ENCODE results near the gene SH3RF1. TPM values are rescaled to one million over a fixed set of nuclear protein-coding genes. Genes with fewer than 3 reads are reported as not detected.
A peak's percentile ranks its signal among the peaks of the same experiment; 100 is the strongest.

Gene SH3RF1
- total RNA-seq, 3 donors from 2014 or later = 45.3 to 82.3 (median 65.5) TPM

- peaks cover 3% of the 10 kb centered on the region for H3K9me3 ChIP-seq
- no peak for DNase-seq
- no peak for ATAC-seq
- H3K4me1 ChIP-seq (ENCODE audit: low read depth) = peaks cover 5% of the 10 kb centered on the region
- intact Hi-C loops (cut with DNase I, micrococcal nuclease) = no loop called here
- no peaks in the 10 kb centered on the region for H3K36me3 ChIP-seq (ENCODE audit: low read depth)
- TF ChIP-seq, protein P1, sequence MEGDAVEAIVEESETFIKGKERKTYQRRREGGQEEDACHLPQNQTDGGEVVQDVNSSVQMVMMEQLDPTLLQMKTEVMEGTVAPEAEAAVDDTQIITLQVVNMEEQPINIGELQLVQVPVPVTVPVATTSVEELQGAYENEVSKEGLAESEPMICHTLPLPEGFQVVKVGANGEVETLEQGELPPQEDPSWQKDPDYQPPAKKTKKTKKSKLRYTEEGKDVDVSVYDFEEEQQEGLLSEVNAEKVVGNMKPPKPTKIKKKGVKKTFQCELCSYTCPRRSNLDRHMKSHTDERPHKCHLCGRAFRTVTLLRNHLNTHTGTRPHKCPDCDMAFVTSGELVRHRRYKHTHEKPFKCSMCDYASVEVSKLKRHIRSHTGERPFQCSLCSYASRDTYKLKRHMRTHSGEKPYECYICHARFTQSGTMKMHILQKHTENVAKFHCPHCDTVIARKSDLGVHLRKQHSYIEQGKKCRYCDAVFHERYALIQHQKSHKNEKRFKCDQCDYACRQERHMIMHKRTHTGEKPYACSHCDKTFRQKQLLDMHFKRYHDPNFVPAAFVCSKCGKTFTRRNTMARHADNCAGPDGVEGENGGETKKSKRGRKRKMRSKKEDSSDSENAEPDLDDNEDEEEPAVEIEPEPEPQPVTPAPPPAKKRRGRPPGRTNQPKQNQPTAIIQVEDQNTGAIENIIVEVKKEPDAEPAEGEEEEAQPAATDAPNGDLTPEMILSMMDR (IDR thresholded peaks at IDR 0.05) = no peak
- H3K4me3 ChIP-seq = no peak overlapping the region
Observed at GRCh38 chr4:169071747-169072146, 199.0 kb downstream of the SH3RF1 start.

DNA sequence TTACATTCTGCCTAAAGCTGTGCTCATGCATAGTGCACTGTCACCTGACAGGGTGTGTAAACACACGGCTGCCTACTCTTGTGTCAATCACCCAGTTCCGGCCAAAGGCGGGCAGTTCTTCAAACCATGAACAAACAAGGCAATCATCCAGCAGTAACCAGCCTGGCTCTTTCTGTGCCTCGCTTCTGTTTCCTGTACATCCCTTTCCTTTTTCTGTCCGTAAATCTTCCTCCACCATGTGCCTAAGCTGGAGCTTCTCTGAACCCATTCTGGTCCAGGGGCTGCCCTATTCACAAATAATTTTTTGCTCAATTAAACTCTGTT lies 199.9 kb downstream of the SH3RF1 start:
- TF ChIP-seq, protein P1 (IDR thresholded peaks at IDR 0.05) = no peak
- ATAC-seq = peak; percentile 93
- intact Hi-C loops (cut with DNase I, micrococcal nuclease) = no loop called here
- Histone ChIP-seq H3K36me3 (ENCODE audit: low read depth) (no peaks in the 10 kb centered on the region), H3K4me3 (no peak overlapping the region), H3K4me1 (ENCODE audit: low read depth) (peaks cover 5% of the 10 kb centered on the region), H3K9me3 (peaks cover 3% of the 10 kb centered on the region)
- peak; percentile 61 to 85 (median 71) for DNase-seq

DNA sequence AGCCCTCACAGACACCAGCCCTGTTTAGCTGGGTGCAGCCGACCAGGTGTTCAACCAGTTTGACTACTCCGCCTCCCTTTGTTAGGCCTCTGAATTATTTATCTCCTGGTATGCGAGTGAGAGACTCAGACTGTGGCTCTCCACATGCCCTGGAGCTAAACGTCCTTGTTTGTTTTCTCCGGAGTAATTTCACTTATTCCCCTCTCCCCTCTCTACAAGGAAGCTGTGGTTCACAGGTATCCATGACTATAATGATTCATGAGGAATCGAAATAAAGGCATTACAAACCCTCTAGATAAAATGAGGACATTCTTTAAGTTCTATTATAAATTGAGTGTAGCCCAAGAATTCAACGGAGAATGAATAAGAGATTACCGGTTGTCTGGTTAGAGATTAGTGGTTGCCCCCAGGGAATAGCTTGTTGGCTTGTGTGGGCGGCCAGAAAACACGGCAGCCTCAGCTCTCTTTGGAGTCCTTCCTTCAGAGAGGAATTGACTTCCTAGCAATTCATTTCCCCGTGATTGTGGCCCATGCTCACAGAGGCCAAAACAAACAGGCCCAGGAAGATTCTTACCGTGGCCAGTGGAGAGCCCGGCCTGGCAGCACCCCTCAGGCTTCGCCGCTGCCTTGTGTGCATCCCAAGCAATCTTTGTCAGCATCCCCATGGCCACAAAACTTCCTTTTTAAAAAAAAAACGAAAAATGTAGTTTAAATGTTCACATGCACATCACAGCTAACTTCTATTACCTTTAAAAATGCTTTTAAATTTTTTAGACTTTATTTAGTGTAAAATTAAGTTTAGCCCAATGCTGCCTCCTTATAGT lies 200.5 kb downstream of the SH3RF1 start:
- intact Hi-C loops (cut with DNase I, micrococcal nuclease) = no loop called here
- ATAC-seq = peak; percentile 94
- Histone ChIP-seq H3K9me3 (peaks cover 3% of the 10 kb centered on the region), H3K4me3 (no peak overlapping the region), H3K36me3 (ENCODE audit: low read depth) (no peaks in the 10 kb centered on the region), H3K4me1 (ENCODE audit: low read depth) (peaks cover 5% of the 10 kb centered on the region)
- DNase-seq = peak; percentile 62 to 81 (median 63)
- TF ChIP-seq, protein P1 (IDR thresholded peaks at IDR 0.05) = no peak

- DNase-seq (no peak), ATAC-seq (no peak)
- Histone ChIP-seq H3K4me3 (no peak overlapping the region), H3K9me3 (peaks cover 3% of the 10 kb centered on the region), H3K36me3 (ENCODE audit: low read depth) (no peaks in the 10 kb centered on the region), H3K4me1 (ENCODE audit: low read depth) (peaks cover 8% of the 10 kb centered on the region)
- intact Hi-C loops (cut with DNase I, micrococcal nuclease) = no loop called here
- TF ChIP-seq, protein P1 (IDR thresholded peaks at IDR 0.05) = no peak
Observed at GRCh38 chr4:169068423-169068822, 202.3 kb downstream of the SH3RF1 start.

GRCh38 chr4:169066934-169067333 lies 203.8 kb downstream of the SH3RF1 start:
- H3K36me3 ChIP-seq (ENCODE audit: low read depth) = no peaks in the 10 kb centered on the region
- ATAC-seq (no peak), DNase-seq (no peak)
- peaks cover 22% of the 10 kb centered on the region for H3K4me1 ChIP-seq (ENCODE audit: low read depth)
- TF ChIP-seq, protein P1 (IDR thresholded peaks at IDR 0.05) = no peak
- peaks cover 3% of the 10 kb centered on the region for H3K9me3 ChIP-seq
- intact Hi-C loops (cut with DNase I, micrococcal nuclease) = no loop called here
- no peak overlapping the region for H3K4me3 ChIP-seq
